Left colon (tissue), 2 donors: ENCODE results near the gene CLEC6A. TPM values are rescaled to one million over a fixed set of nuclear protein-coding genes. Genes with fewer than 3 reads are reported as not detected.
"Not testable (repeated sequence)": the region's sequence is repeated elsewhere in the genome, so short reads cannot be mapped to it uniquely, and the experiment has no call there.

Experiments
- ATAC-seq: fragments of 200-7000 bp; cut with Tn5 transposase; one replicate; pipeline ENCODE4 v1.9.1; 2020; ENCODE audit warnings: mild to moderate bottlenecking, moderate library complexity
- DNase-seq, 2 donors: peaks; one replicate each; pipeline ENCODE4 v3.0.0-alpha.2; 2020
- intact Hi-C, 2 donors: fragments of 100-400 bp; cut with DNase I in 1 of 2; cut with micrococcal nuclease in 1 of 2; formaldehyde crosslinking; loops; one replicate each; pipeline versions ENCODE4 v1.11.2 to v1.14.0; 2022; cut with DNase I, micrococcal nuclease
- total RNA-seq, 2 donors: library from RNA; stranded (reverse); fragmentation: NEBNext Ultra II Directional; extraction: Animal tissue kit (Norgen Biotek cat#: 25700); gene quantifications; one replicate each; pipeline ENCODE4 v1.2.1, GENCODE V29; 2021
- donor health status: DM: no; HTN: no; CAD: no.
- donor health status: DM: yes; HTN: yes; CAD: no.

Gene CLEC6A
- total RNA-seq, 2 donors from 2014 or later = not detected

DNA sequence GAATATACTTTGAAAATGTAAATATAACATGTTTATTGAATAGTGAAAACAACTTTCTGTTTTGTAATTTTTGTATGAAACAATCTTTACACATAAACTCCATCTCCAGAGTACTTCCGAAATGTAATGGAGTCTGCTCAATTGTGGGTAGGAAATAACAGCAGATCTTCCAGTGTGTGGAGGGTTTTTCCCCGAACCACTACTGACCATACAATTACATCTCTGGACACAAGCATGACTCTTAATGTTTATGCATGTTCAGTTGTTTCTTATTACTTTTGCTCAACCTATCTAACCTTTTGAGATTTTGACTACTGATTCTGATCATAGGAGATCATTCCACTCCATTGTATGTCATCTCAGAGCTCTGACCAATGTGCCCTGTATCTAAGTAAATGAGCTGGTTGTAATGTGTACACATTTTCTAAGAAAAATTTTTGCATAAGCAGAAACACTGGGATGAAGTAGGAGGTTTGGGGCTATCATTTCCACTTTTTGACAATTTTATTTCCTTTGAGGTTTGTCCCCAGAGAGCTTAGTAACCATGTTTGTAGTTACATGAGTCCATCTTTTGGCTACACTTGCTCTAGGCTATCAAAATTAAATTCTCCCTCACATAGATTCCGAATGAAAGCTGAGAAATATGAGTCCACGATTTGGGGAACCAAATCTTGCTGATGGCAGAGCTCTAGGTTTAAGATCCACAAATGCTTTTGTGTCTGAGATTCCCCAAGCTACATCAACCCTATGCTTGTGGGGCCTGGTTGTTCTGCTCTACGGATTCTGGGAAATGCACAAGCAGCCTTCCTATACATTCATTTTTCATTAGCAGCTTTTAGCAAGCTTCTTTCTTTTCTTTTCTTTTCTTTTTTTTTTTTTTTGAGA, 36.1 kb downstream of the CLEC6A start:
- DNase-seq (no peak), ATAC-seq (no peak)
- intact Hi-C loops = no loop called here

DNA sequence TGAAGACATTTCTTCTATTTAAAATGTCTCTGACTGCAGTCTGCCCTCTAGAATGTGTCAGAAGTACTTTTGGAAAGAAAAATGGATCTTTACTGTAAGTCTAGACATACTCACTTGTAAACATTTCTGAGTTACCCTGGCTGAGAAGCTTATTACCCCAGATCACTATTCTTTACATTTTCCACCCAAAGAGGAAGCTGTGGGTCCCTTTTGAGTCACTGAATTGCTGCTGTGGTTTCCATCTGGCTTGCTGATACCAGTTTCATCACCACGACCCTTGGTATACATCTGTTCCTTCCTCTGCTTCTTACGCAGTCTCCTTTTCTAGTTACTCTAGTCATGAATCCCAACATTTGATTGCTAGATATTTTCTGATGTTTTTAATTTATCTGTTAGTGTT, 37.3 kb downstream of the CLEC6A start:
- no peak for DNase-seq
- intact Hi-C loops = no loop called here
- peak; percentile 22 for ATAC-seq

DNA sequence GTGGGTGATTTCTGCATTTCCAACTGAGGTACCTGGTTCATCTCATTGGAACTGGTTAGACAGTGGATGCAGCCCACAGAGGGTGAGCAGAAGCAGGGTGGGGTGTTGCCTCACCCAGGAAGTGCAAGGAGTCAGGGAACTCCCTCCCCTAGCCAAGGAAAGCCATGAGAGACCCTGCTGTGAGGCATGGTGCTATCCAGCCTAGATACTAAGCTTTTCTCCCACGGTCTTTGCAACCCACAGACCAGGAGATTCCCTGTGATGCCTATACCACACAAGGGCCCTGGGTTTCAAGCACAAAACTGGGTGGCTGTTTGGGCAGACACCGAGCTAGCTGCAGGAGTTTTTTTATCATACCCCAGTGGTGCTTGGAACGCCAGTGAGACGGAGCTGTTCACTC, 39.9 kb downstream of the CLEC6A start:
- intact Hi-C loops = not testable (repeated sequence)

DNA sequence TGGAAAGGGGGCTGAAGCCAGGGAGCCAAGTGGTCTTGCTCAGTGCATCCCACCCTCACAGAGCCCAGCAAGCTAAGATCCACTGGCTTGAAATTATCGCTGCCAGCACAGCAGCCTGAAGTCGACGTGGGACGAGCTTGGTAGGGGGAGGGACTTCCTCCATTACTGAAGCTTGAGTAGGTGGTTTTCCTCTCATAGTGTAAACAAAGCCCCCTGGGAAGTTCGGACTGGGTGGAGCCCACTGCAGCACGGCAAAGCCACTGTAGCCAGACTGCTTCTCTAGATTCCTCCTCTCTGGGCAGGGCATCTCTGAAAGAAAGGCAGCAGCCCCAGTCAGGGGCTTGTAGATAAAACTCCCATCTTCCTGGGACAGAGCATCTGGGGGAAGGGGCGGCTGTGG, 40.3 kb downstream of the CLEC6A start:
- intact Hi-C loops, DNase-seq, ATAC-seq: not testable (repeated sequence)

More for the DNA sequence above, 39.9 kb downstream of the CLEC6A start:
- not testable (repeated sequence) for ATAC-seq, DNase-seq

DNA sequence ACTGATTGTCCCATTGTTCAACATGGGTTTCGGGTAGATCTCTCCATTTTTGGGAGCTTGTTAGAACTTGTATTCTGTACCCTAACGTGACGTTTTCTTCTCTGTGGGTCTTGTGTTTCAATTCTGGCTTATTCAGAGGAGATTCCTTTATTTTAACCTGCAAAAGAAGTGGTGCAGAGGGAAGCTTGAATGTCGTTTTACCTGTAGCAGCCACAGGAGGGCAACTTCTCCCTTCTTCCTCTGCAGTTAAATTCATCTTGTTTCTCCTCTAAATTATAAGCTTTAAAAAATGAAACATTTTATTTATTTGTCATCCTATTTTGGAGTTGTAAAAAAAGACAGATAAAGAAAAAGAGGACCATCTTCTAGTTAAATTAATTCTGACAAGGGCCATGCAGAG, 43.9 kb downstream of the CLEC6A start:
- DNase-seq (no peak), ATAC-seq (no peak)
- intact Hi-C loops = no loop called here

DNA sequence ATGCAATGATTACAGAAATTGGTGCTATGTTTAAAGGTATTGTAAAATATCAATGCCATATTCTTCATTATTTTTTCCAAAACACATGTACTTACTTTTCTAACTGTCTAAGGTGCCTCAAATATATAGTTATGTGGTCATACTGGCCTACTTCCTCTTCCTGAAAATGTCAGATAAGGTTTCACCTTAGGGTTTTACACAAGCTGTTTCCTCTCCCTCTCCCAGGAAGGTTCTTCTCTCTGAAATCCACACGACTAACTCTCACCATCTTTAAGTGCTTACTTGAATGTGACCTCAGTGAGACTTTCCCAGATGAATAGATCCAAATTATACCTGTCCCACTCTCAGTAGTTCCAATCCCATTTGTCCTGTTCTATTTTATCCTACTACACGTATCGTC, 46.0 kb downstream of the CLEC6A start:
- intact Hi-C loops = no loop called here
- DNase-seq (no peak), ATAC-seq (no peak)

DNA sequence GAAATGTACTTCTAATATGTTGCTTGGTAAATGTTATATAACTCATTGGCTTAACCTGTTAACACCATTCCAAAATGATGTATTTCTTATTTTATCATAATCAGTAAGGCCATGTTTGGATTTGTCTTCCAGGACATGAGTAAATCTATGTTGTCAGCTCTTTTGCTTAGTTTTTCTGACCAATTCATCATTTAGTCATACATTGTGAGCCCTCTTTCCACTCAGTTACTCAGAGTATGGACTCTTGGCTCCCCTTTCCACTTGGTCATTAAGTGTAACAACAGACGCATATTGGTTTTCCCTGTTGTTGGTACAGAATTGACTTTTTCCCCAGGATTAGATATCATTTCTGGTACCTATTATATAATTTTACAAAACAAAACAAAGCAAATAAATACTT, 48.6 kb downstream of the CLEC6A start:
- intact Hi-C loops = no loop called here
- no peak for DNase-seq
- ATAC-seq = no peak

DNA sequence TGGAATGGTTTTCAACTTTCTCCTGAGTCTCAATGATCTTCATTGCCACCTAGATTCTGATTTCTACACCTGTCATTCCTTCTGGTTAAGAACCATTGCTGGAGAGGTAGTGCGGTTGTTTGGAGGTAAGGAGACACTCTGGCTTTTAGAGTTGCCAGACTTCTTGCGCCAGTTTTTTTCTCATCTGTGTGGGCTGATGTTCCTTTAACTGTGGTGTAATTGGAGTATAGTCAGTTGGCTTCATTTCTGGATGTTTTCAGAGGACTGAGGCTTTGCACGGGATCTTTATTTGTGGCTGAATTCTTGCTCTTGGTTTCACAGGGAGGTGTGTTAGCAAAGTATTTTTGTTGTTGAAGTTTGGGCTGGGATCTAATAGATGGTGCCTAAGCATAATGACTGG, 51.8 kb downstream of the CLEC6A start:
- intact Hi-C loops = no loop called here
- ATAC-seq = no peak
- no peak for DNase-seq

DNA sequence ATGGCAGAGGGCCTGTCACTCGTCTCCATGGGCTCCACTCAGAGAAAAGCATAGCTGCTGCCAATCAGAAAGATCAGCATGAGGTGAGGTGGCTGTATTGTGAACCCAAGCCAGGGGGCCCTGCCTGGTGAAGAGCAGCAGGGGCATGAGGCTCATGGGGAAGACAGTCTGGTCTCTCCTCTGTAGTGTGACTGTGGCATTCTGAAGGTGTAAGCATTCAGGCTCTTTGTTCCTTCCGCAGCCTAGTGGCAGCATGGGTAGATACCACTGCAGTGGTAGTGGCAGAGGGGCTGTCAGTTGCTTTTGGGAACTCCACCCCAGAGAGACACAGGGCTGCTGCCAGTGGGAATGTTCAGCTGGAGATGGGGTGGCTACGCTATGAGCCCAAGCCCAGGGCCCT, 52.5 kb downstream of the CLEC6A start:
- ATAC-seq (no peak), DNase-seq (no peak)
- intact Hi-C loops = no loop called here

DNA sequence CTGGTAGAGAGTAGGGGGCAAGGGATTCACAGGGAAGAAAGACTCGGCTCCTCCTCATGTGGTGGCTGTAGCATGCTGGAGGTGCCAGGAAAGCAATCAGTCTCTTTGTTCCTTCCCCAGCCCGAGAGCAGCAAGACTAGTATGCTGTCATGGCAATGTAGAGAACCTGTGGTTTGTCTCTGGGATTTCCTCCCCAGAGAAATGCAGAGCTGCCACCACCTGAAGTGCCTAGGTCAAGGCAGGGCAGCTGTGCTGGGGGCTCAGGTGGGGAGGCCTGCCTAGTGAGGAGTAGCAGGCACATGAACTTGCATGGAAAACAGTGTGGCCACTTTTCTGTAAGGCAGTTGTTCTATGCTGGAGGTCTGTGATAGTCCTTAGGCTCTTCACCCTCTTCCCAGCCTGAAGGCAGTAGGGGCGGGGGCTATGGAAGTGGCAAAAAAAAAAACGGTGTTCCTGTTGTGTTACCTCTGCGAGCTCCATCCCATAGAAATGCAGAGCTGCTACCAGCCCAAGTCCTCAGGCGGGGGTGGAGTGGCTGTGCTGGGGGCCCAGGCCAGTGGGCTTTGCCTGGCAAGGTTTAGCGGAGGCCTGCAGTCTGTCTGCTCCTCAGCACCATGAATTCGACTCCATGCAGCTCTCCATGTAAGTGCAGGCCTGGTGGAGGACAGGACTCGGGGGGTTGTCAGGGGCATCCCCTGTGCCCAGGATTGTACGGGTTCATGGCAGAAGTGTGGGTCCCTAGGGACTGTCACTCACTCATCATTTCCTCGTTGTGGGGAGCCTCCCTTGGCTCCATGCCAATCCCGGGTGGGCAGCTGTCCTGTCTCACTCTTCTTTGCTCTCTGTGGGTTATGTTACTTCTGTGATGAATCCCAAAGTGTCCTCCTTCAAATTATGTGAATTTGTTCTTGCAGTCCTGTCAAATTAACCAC, 53.4 kb downstream of the CLEC6A start:
- DNase-seq (no peak), ATAC-seq (no peak)
- intact Hi-C loops = no loop called here

DNA sequence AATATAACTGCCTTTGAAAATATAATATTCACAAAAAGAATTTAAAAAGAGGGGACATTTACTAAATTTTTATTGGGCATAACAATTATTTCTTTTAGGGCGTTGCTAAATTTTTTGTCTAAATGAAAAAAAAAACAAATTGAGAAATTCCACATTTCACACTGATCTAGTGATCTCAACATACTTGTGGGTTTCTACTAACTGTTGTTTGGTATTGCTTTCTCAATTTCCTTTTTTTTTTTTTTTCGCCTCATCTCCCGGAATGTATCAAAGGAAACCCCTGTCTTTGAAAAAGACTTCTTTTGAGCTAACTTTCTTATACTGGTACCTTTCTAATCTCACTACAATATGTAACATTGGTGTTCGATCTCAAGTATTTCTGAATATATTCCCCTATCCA, 57.5 kb downstream of the CLEC6A start, which contains the start of gene CLEC4D:
TSS of gene CLEC4D (plus strand) at position 248 of the 400 bp plus-strand sequence. CDS start 230 bp downstream, outside the sequence.
- intact Hi-C loops = no loop called here
- ATAC-seq (no peak), DNase-seq (no peak)

DNA sequence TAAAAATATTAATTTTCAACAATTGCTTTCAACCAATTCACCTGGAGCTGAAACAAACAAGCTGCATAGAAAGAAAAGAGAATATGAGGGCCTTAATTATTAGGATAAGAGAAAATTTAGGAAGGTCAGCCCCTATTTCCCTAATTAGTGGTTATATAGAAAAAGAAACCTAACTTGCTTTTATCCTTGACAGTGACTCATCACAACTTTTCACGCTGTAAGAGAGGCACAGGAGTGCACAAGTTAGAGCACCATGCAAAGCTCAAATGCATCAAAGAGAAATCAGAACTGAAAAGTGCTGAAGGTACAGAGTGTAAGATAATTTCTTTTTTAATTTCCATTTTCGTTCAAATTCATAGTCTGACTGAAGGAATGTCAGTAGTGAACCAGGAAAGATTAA, 62.2 kb downstream of the CLEC6A start:
- ATAC-seq (no peak), DNase-seq (no peak)
- intact Hi-C loops = no loop called here

DNA sequence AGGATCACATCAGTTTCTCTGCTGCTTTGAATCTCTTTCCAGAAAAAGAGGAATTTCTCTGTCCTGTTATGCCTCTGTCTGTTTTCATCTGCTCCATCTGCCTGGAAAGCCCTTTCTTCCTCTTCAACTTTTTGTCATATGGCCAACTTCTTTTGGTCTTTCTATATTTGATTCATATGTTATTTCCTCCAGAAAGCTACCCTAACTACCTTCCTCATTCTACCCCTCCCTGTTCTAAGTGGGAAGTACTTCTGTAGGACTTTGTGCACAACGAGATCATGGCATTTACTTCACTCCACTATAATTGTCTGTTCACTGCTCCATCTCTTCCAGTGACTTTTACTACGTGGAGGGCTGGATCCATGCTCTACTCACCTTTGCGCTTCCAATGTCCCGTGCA, 63.4 kb downstream of the CLEC6A start:
- intact Hi-C loops = no loop called here
- no peak for DNase-seq
- ATAC-seq = no peak

DNA sequence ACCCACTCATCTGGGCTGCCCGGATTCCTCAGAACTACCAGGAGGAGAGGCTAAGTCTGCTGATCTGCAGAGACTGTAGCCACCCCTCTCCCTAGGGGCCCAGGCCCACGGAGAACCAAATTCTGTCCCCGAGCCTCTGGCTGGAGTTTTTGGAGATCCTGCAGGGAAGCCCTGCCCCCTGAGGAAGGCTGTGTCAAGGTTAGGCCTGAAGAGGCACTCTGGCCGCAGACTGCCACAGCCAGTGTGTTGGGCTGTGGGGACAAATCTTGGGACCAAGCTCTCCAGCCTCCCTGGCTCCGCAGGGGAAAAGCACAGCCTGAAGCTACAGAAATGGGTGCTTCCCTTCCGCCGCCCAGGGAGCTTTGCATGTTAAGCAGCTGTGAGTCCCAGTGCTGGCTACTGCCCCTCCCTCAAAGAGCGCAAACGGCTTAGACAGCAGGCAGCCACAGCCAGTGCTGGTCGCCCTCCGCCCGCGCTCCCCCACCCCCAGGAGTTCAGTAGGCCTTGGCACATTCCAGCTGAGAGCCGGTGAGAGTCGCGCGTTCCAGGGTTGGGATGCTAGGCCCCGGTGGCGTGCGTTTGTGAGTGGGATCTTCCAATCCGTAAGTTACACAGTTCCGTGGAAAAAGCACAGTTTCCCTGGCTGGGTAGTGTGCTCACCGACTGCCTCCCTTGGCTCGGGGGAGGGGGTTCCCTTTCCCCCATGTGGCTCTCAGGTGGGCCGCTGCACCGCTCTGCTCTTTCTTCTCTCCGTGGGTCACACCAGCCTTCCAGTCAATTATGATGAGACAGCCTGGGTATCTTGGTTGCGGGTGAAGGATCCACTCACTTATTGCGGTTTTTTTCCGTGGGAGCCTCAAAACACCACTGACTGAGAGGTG, 71.7 kb downstream of the CLEC6A start:
- DNase-seq (no peak), ATAC-seq (no peak)
- intact Hi-C loops = no loop called here

Other genes starting within 250 kb of the CLEC6A start
- gene FAM90A1, start 228.3 kb upstream of the CLEC6A start, total RNA-seq = under 1 TPM; 0.11 to 0.49 TPM
- under 1 TPM in 1 of 2 donors, not detected in 1; 0.15 TPM for gene CLEC4D, start 57.5 kb downstream of the CLEC6A start, total RNA-seq
- not detected for gene CLEC4E, start 84.9 kb downstream of the CLEC6A start, total RNA-seq
- gene AICDA, start 156.9 kb downstream of the CLEC6A start, total RNA-seq = not detected
- 10 to 100 TPM; 10.9 to 18.4 TPM for gene MFAP5, start 206.9 kb downstream of the CLEC6A start, total RNA-seq
- 1 to 10 TPM; 4.9 to 8.9 TPM for gene RIMKLB, start 242.0 kb downstream of the CLEC6A start, total RNA-seq